GM19043 (cell line): Measurements from ENCODE around the gene SYT7.

Source experiments
- ATAC-seq: cut with Tn5 transposase; IDR thresholded peaks from one replicate; pipeline ENCODE4 v1.9.1; 2021; ENCODE audit warnings: low read depth; ENCODE audit not compliant: unreplicated experiment

The SYT7 gene

GRCh38 chr11:61609000-61609979, 28.4 kb upstream of the SYT7 start:
- ATAC-seq = no peak

DNA sequence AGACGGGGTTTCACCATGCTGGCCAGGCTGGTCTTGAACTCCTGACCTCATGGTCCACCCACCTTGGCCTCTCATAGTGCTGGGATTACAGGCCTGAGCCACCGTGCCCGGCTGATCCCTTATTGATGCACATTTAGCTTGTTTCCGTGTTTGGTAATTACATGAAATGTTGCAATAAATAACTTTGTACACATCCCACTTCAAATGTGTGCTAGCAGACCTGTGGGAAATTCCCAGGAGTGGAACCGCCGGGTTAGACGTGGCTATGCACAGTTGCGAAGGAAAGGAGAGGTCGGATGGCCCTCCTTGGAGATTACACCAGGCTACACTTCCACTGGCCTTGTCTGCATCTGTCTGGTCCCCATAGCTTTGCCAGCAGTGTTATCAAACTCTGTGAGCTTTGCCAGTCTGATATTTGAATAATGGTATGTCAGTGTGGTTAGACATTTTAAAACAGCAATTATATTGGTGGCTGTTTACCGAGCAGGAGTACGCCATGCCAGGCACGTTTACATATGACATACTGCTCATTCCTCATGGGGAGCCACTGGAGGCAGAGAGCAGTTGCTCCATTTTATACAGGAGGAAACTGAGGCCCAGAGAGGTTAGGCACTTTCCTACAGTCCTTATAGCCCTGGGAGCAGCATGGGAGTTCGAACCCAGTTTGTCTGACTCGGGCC, 27.2 kb upstream of the SYT7 start:
- no peak for ATAC-seq

GRCh38 chr11:61607426-61607825, 26.6 kb upstream of the SYT7 start:
- ATAC-seq = no peak

GRCh38 chr11:61603667-61604066, 22.8 kb upstream of the SYT7 start:
- ATAC-seq = no peak

DNA sequence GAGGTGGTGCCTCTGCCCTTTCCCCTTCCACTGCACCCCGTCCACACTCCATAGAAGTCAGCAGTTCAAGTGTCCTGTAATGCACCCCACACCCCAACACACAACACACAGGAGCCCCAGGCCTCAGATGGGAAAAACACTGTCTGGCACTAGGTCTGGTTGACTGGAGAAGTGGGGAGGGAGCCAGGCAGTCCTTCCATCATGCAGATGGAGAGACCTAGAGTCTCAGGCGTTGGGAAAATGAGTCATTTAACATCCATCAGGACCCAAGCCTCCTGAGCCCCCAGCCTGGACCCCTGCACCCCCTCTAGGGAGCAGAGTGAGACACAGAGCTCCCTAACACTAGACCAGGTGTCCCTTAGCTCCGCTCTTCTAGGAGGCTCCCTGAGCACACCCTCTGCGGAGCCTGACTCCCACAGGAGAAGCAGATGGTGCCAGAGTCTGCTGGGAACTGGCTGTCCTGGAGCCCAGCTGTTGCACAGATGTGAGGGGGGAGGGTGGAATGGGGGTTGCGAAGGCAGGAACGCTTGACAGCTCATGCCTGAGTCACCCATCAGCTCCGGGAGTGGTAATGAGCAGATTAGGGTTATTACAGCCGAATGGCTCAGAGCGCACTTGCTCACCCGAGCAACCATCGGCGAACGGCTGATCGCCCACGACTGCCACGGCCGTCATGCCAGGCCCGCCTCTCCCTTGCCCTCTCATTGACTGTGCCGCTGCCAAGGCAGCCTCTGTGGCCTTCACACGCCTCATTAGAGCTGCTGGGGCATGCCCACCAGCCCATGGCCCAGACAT, 22.1 kb upstream of the SYT7 start:
- ATAC-seq = no peak

DNA sequence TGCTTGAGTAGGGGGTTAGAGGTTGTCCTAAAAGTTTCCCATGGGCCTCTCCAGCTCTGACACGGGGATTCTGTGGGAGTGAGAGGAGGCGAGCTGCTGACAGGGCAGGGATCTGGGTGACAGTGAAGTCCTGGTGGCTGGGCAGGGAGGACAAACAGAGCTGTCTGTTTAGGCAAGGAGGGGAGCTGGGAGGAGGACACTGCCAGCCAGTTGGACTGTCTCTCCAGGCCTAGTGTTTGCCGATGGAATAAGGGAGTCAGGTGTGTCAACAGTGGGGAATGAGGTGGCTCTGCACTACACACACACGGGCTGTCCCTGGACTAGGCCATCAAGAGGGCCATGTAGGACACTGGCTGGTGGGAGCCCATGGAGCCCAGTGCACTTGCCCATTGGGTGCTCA, 20.6 kb upstream of the SYT7 start:
- no peak for ATAC-seq

DNA sequence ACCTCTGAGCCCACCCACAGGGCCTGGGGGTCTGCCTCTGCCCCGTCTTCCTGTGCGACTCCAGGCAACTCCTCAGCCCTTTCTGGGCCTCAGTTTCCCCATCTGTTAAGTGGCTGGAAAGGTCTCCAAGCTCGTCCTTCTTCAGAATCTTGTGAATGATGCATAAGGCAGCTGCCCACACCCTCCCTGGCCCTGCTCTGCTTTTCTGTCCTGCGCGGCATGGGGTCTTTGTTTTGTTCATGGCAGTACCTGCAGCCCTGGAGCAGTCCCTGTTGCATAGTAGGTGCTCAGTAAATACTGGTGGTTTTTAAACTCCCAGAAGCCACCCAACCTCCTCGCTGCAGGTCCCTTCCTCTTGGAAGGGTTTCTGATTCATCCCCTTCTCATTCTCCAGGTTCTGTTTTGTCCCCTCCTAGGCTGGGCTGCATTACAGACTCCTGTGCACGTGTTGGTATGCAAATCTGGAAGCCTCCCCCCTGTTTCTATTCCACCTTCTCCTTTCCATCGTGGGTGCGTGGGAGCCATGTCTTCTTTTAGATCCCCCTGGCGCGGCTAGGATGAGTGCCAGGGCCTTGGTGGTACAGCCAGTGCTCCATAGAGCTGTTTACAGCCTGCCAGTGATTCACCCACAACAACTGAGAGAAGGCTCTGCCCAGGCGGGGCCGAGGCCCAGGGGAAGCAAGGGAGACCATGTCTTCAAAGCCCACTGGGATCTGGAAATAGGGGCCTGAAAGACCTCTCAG, 19.3 kb upstream of the SYT7 start:
- ATAC-seq = no peak

GRCh38 chr11:61598886-61599868, 18.3 kb upstream of the SYT7 start:
- no peak for ATAC-seq

GRCh38 chr11:61598374-61598773, 17.5 kb upstream of the SYT7 start:
- ATAC-seq = no peak

- ATAC-seq = no peak
These were observed 16.1 kb upstream of the SYT7 start for GRCh38 chr11:61596990-61597389.

GRCh38 chr11:61596542-61596941, 15.7 kb upstream of the SYT7 start:
- ATAC-seq = no peak

- ATAC-seq = no peak
These were observed 14.0 kb upstream of the SYT7 start for GRCh38 chr11:61594907-61595257.

- ATAC-seq = no peak
These were observed 12.3 kb upstream of the SYT7 start for GRCh38 chr11:61593151-61593550.

GRCh38 chr11:61592176-61592575, 11.3 kb upstream of the SYT7 start:
- no peak for ATAC-seq

GRCh38 chr11:61589961-61590360, 9.1 kb upstream of the SYT7 start:
- ATAC-seq = no peak

GRCh38 chr11:61588728-61589191, 7.9 kb upstream of the SYT7 start:
- ATAC-seq = no peak

DNA sequence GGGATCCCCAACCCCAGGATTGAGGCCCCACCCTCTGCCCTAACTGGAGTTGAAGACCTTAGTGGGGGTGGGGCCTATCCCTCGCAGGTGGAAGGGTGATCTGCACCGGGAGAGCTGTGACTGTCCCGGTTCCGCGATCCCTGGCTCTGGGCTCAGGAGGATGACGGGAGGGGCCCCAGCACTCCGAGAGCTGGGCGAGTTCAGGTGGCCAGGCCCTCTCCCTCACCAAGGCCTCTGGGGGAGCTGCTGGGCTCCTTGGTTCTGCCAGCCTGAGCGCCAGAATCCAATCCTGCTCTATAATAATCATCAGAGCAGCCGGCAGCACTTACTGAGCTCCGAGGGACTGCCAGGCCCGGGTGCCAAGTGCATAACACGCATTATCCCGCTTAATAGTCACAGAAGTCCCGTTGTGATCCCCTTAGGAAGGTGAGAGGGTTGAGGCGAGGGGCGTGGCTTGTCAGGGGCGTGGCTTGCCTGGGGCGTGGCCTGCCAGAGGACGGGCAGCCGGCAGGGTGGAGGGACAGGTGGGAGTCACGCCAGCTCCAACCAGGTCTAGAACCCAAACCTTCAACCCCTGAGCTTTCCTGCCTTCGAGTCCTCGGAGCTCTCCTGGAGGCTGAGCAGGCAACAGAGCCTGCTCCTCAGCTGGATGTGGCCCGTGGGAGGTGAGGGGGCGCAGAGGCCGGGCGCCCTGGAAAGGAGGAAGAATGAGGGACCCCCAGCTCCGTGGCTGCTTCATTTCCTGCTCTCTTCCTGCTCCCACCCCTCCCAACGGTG, 7.3 kb upstream of the SYT7 start:
- no peak for ATAC-seq

- ATAC-seq = no peak
These were observed 6.7 kb upstream of the SYT7 start for GRCh38 chr11:61587541-61587941.
